Erythroblast (primary cell): ENCODE results near the gene MELTF.

ENCODE experiments used
- GATA1 ChIP-seq: IDR thresholded peaks from 2 replicates; pipeline ENCODE4 v1.6.1; 2011; ENCODE audit warnings: low read depth, mild to moderate bottlenecking, control low read depth, low read length, moderate library complexity
- POLR2A ChIP-seq: IDR thresholded peaks from 2 replicates; pipeline ENCODE4 v1.6.1; 2011; ENCODE audit warnings: mild to moderate bottlenecking, low read length

GRCh38 chr3:196988241-196989029, 41.2 kb downstream of the MELTF start:
- no peak for TF ChIP-seq POLR2A
- TF ChIP-seq GATA1, result no peak
